Brain microvascular endothelial cell (primary cell): Measurements from ENCODE around the gene PLSCR3.
A peak's percentile ranks its signal among the peaks of the same experiment; 100 is the strongest.

Experiments
- DNase-seq: peaks from one replicate; pipeline ENCODE4 v3.0.0-alpha.2; 2020
- H3K27ac ChIP-seq: fragments of 250-450 bp; sonication (Bioruptor Pico); 2 replicates; pipeline ENCODE4 v1.5.1; 2020; ENCODE audit warnings: mild to moderate bottlenecking, moderate library complexity
- H3K27me3 ChIP-seq: fragments of 250-450 bp; sonication (Bioruptor Pico); replicated peaks from 2 replicates; pipeline ENCODE4 v1.5.1; 2020; ENCODE audit warnings: mild to moderate bottlenecking
- H3K36me3 ChIP-seq: fragments of 250-450 bp; sonication (Bioruptor Pico); replicated peaks from 2 replicates; pipeline ENCODE4 v1.5.1; 2020; ENCODE audit warnings: mild to moderate bottlenecking
- H3K4me3 ChIP-seq: 2 replicates; pipeline ENCODE4 v1.5.1; 2011; ENCODE audit warnings: low read depth, mild to moderate bottlenecking, control low read depth, low read length, moderate library complexity
- CTCF ChIP-seq: IDR thresholded peaks from 2 replicates; pipeline ENCODE4 v1.5.1; 2011; ENCODE audit warnings: low read depth, mild to moderate bottlenecking, moderate library complexity, low read length, control low read depth, inconsistent platforms; ENCODE audit errors: missing control alignments
- in situ Hi-C: cut with HindIII; loops from 2 replicates; pipeline ENCODE4 v1.10.0; 2017; ENCODE audit warnings: low sequenced_read_pairs, low pct_ligation_motif_present

PLSCR3 gene

GRCh38 chr17:7392696-7393612 lies 1.4 kb downstream of the PLSCR3 start:
- no peak overlapping the region for H3K27ac ChIP-seq
- in situ Hi-C loops, result no loop called here
- H3K36me3 ChIP-seq, result peaks cover 43% of the 10 kb centered on the region

GRCh38 chr17:7391307-7391706 lies 3.0 kb downstream of the PLSCR3 start:
- no peak for DNase-seq
- Histone ChIP-seq H3K27me3 (no peaks in the 10 kb centered on the region), H3K27ac (no peak overlapping the region), H3K4me3 (no peak overlapping the region), H3K36me3 (peaks cover 43% of the 10 kb centered on the region)
- in situ Hi-C loops, result no loop called here
- TF ChIP-seq CTCF, result no peak

More at GRCh38 chr17:7392696-7393612, 1.4 kb downstream of the PLSCR3 start:
- no peak for DNase-seq
- no peak for TF ChIP-seq CTCF
- H3K27me3 ChIP-seq, result no peaks in the 10 kb centered on the region
- H3K4me3 ChIP-seq, result peak overlapping the region; percentile 83

GRCh38 chr17:7389924-7390910 lies 4.1 kb downstream of the PLSCR3 start:
- in situ Hi-C loops, result no loop called here
- no peak for DNase-seq
- TF ChIP-seq CTCF, result no peak
- Histone ChIP-seq H3K4me3 (no peak overlapping the region), H3K27ac (no peak overlapping the region), H3K27me3 (no peaks in the 10 kb centered on the region), H3K36me3 (peaks cover 43% of the 10 kb centered on the region)

GRCh38 chr17:7388856-7389255 lies 5.5 kb downstream of the PLSCR3 start:
- no peak overlapping the region for H3K4me3 ChIP-seq
- DNase-seq, result no peak
- in situ Hi-C loops, result no loop called here
- no peak overlapping the region for H3K27ac ChIP-seq
- no peaks in the 10 kb centered on the region for H3K27me3 ChIP-seq
- peaks cover 43% of the 10 kb centered on the region for H3K36me3 ChIP-seq
- no peak for TF ChIP-seq CTCF

- Histone ChIP-seq H3K36me3 (peaks cover 11% of the 10 kb centered on the region), H3K27me3 (peaks cover 20% of the 10 kb centered on the region), H3K4me3 (peak overlapping the region; percentile 42), H3K27ac (no peak overlapping the region)
- no peak for TF ChIP-seq CTCF
- in situ Hi-C loops, result no loop called here
- DNase-seq, result no peak
These were observed 9.7 kb downstream of the PLSCR3 start for GRCh38 chr17:7384489-7385081.
